Upper lobe of left lung (tissue), 6 donors: ENCODE data around the gene VPS13D. TPM values are rescaled to one million over a fixed set of nuclear protein-coding genes. Genes with fewer than 3 reads are reported as not detected.
A peak's percentile ranks its signal among the peaks of the same experiment; 100 is the strongest.

ENCODE experiments used
- ATAC-seq, 2 donors: fragments of 200-7000 bp; cut with Tn5 transposase; one replicate each; pipeline ENCODE4 v1.9.1; 2022; ENCODE audit warnings: mild to moderate bottlenecking in 2 of 2, moderate library complexity in 2 of 2; ENCODE audit not compliant: low FRiP score in 2 of 2
- DNase-seq, 2 donors: peaks; one replicate each; pipeline ENCODE4 v3.0.0-alpha.2; 2019 to 2020
- H3K27ac ChIP-seq, 4 donors: fragments of 200-600 bp; sonication (generic); one replicate each; pipeline ENCODE4 v1.5.1; 2016 to 2019
- H3K27me3 ChIP-seq, 4 donors: fragments of 200-600 bp; sonication (generic); one replicate each; pipeline ENCODE4 v1.5.1; 2017 to 2019
- H3K36me3 ChIP-seq, 4 donors: fragments of 200-600 bp; sonication (generic); one replicate each; pipeline ENCODE4 v1.5.1; 2016 to 2019
- H3K4me1 ChIP-seq, 4 donors: fragments of 200-600 bp; sonication (generic); one replicate each; pipeline ENCODE4 v1.5.1; 2018 to 2019
- H3K4me3 ChIP-seq, 4 donors: fragments of 200-600 bp; sonication (generic); one replicate each; pipeline ENCODE4 v1.5.1; 2017 to 2019; ENCODE audit warnings: mild to moderate bottlenecking in 2 of 4, moderate library complexity in 1 of 4
- H3K9me3 ChIP-seq, 4 donors: fragments of 200-600 bp; sonication (generic); one replicate each; pipeline ENCODE4 v1.5.1; 2018 to 2019
- EP300 ChIP-seq, 4 donors: sonication (generic); formaldehyde crosslinking; IDR thresholded peaks; one replicate each; pipeline ENCODE4 v1.5.1; 2017; ENCODE audit warnings: antibody characterized with exemption in 4 of 4, control low read depth in 2 of 4
- POLR2A ChIP-seq, 4 donors: fragments of 450-650 bp; IDR thresholded peaks; one replicate each; pipeline ENCODE4 v1.5.1; 2016 to 2017; ENCODE audit warnings: antibody characterized with exemption in 4 of 4, mild to moderate bottlenecking in 2 of 4
- POLR2AphosphoS5 ChIP-seq, 2 donors: sonication (generic); formaldehyde crosslinking; IDR thresholded peaks; one replicate each; pipeline ENCODE4 v1.5.1; 2017; ENCODE audit warnings: antibody characterized with exemption in 2 of 2
- WGBS, 2 donors: methylation state at CpG; one replicate each; pipeline ENCODE4 v1.1.5; 2017 to 2018; 5-methylcytosine and 5-hydroxymethylcytosine counted together
- total RNA-seq, 6 donors: library from RNA; depleted of rRNA in 4 of 6; stranded (reverse); fragments of >200 nt in 4 of 6; gene quantifications; one replicate each; pipeline versions ENCODE4 v1.1.0 to v1.2.1, GENCODE V29; 2016 to 2021
- TF ChIP-seq, protein P1 (sequence below), 6 experiments: fragments of 450-650 bp in 4 of 6; fragments of 200-600 bp in 2 of 6; sonication (generic) in 2 of 6; IDR thresholded peaks; one replicate each; pipeline ENCODE4 v1.5.1; 2016 to 2019; ENCODE audit warnings: antibody characterized with exemption in 6 of 6
- donor health status: DM: no; HTN: no; CAD: no; lungs with moderate emphysema.
- donor health status: DM: no; HTN: yes; CAD: no; lungs with severe emphysema.

Gene VPS13D
- total RNA-seq, 6 donors from 2014 or later = 54.9 to 181 (median 87.9) TPM

DNA sequence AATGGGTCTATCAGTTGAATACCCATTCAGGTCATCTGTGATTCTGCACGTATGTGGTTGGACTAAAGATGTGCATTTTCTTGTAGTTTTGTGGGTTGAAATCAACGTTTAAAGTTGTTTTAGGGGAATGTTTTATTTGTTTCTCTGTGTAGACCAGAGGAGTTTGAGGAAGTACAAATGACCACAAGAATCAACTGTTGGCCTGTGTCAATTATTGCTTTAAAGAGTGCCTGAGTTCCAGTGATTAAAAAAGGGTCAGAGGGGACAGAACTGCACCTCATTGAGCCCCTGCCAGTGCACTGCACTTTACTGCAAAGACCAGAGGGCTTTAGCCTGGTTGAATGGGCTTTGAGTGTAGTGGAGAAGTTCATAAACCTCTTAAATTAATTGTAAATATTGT is 190.3 kb downstream of the VPS13D start:
- TF ChIP-seq POLR2AphosphoS5 (IDR thresholded peaks at IDR 0.05) (no peak), POLR2A (IDR thresholded peaks at IDR 0.05) (no peak), EP300 (IDR thresholded peaks at IDR 0.05) (no peak)
- TF ChIP-seq, protein P1, sequence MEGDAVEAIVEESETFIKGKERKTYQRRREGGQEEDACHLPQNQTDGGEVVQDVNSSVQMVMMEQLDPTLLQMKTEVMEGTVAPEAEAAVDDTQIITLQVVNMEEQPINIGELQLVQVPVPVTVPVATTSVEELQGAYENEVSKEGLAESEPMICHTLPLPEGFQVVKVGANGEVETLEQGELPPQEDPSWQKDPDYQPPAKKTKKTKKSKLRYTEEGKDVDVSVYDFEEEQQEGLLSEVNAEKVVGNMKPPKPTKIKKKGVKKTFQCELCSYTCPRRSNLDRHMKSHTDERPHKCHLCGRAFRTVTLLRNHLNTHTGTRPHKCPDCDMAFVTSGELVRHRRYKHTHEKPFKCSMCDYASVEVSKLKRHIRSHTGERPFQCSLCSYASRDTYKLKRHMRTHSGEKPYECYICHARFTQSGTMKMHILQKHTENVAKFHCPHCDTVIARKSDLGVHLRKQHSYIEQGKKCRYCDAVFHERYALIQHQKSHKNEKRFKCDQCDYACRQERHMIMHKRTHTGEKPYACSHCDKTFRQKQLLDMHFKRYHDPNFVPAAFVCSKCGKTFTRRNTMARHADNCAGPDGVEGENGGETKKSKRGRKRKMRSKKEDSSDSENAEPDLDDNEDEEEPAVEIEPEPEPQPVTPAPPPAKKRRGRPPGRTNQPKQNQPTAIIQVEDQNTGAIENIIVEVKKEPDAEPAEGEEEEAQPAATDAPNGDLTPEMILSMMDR (IDR thresholded peaks at IDR 0.05) = no peak
- WGBS, 2 donors = 72 to 84% methylated on average over 2 of the region's 2 CpGs
- Histone ChIP-seq H3K36me3 (peaks cover 10 to 34% (median 16%) of the 10 kb centered on the region in 4 donors), H3K27ac (no peak overlapping the region), H3K9me3 (no peaks in the 10 kb centered on the region), H3K4me3 (no peak overlapping the region), H3K27me3 (no peaks in the 10 kb centered on the region), H3K4me1 (peaks cover 3 to 17% (median 13%) of the 10 kb centered on the region in 4 donors)
- DNase-seq = no peak
- no peak for ATAC-seq

- Histone ChIP-seq H3K9me3 (no peaks in the 10 kb centered on the region), H3K4me3 (no peak overlapping the region), H3K27ac (no peak overlapping the region), H3K27me3 (no peaks in the 10 kb centered on the region), H3K36me3 (peaks cover 0 to 16% (median 8%) of the 10 kb centered on the region in 4 donors), H3K4me1 (peaks cover 3 to 17% (median 13%) of the 10 kb centered on the region in 4 donors)
- DNase-seq (no peak), ATAC-seq (no peak)
- TF ChIP-seq EP300 (IDR thresholded peaks at IDR 0.05) (no peak), POLR2A (IDR thresholded peaks at IDR 0.05) (no peak), POLR2AphosphoS5 (IDR thresholded peaks at IDR 0.05) (no peak)
- TF ChIP-seq, protein P1 (IDR thresholded peaks at IDR 0.05) = no peak
Observed at GRCh38 chr1:12422488-12422887, 192.7 kb downstream of the VPS13D start.

DNA sequence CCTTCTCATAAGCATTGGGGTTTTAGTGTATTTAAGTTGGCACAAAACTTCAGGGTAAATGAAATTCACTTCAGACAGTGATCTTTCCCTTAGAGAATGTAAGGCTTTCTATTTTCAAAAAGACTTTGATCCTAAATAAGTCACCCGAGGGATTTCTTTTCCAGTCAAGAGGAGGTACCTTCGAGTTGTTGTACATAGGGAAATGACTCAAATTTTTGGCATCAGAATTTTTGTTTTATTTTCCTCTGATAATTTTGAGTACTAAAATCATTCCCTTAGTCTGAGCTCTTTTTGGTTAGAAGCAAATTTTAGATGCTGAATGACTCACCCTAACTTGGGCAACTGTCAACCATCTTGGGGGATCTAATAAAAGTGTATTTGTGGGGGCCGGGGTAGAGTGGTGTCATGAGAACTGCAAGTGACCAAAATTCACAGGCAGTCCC is 194.3 kb downstream of the VPS13D start:
- no peak overlapping the region for H3K4me3 ChIP-seq
- peaks cover 0 to 15% (median 2%) of the 10 kb centered on the region in 4 donors for H3K36me3 ChIP-seq
- no peaks in the 10 kb centered on the region for H3K27me3 ChIP-seq
- TF ChIP-seq POLR2A (IDR thresholded peaks at IDR 0.05) = no peak
- TF ChIP-seq POLR2AphosphoS5 (IDR thresholded peaks at IDR 0.05) = no peak
- TF ChIP-seq, protein P1 (IDR thresholded peaks at IDR 0.05) = no peak
- TF ChIP-seq EP300 (IDR thresholded peaks at IDR 0.05) = no peak
- DNase-seq = no peak
- ATAC-seq = peak in 1 of 2 donors; percentile 55
- no peak overlapping the region for H3K27ac ChIP-seq
- peaks cover 3 to 17% (median 13%) of the 10 kb centered on the region in 4 donors for H3K4me1 ChIP-seq
- H3K9me3 ChIP-seq = no peaks in the 10 kb centered on the region
- 63 to 67% methylated on average over 3 of the region's 3 CpGs for WGBS, 2 donors

GRCh38 chr1:12424793-12425192 is 195.0 kb downstream of the VPS13D start:
- peaks cover 3 to 17% (median 13%) of the 10 kb centered on the region in 4 donors for H3K4me1 ChIP-seq
- H3K9me3 ChIP-seq = no peaks in the 10 kb centered on the region
- H3K27ac ChIP-seq = no peak overlapping the region
- no peak for ATAC-seq
- H3K4me3 ChIP-seq = no peak overlapping the region
- TF ChIP-seq EP300 (IDR thresholded peaks at IDR 0.05) (no peak), POLR2A (IDR thresholded peaks at IDR 0.05) (no peak), POLR2AphosphoS5 (IDR thresholded peaks at IDR 0.05) (no peak)
- TF ChIP-seq, protein P1 (IDR thresholded peaks at IDR 0.05) = no peak
- no peaks in the 10 kb centered on the region for H3K27me3 ChIP-seq
- no peak for DNase-seq
- H3K36me3 ChIP-seq = peaks cover 0 to 15% (median under 1%) of the 10 kb centered on the region in 4 donors

DNA sequence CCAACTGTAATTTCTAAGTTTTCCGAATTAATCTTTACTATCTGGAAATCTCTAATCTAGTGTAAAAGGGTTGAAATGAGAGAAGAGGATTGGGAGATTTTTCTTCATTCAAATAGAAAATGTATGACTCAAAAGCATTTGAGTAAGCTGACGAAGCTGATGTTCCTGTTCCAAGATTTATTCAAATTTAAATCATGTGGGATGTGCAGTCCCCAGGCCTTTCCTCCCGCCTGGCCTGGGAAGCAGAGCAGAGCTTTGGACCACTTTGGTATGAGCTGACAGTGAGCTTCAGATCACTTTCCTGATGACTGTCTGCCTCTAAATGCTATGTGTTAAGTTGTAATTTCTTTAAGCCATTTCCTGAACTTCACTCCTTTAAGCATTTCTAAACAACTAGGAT is 196.2 kb downstream of the VPS13D start:
- DNase-seq = no peak
- no peak overlapping the region for H3K4me3 ChIP-seq
- ATAC-seq = no peak
- no peaks in the 10 kb centered on the region for H3K9me3 ChIP-seq
- peaks cover 0 to 13% (median 0%) of the 10 kb centered on the region in 4 donors for H3K36me3 ChIP-seq
- WGBS, 2 donors = 92 to 96% methylated on average over 3 of the region's 3 CpGs
- TF ChIP-seq, protein P1 (IDR thresholded peaks at IDR 0.05) = no peak
- no peak for TF ChIP-seq POLR2AphosphoS5 (IDR thresholded peaks at IDR 0.05)
- no peak for TF ChIP-seq POLR2A (IDR thresholded peaks at IDR 0.05)
- TF ChIP-seq EP300 (IDR thresholded peaks at IDR 0.05) = no peak
- H3K4me1 ChIP-seq = peaks cover 3 to 17% (median 13%) of the 10 kb centered on the region in 4 donors
- H3K27me3 ChIP-seq = no peaks in the 10 kb centered on the region
- H3K27ac ChIP-seq = no peak overlapping the region
